Measurements from ENCODE around the gene CALHM4.

CALHM4 gene

GRCh38 chr6:116575227-116575626, 21.7 kb downstream of the CALHM4 start:
- Histone ChIP-seq H2AFZ (ENCODE audit: low read depth, low read length, severe bottlenecking) (no peak overlapping the region), H4K20me1 (ENCODE audit: low read depth, low read length) (no peaks in the 10 kb centered on the region), H3K36me3 (ENCODE audit: low read length) (peaks cover 4% of the 10 kb centered on the region; the same call in 1 of the 2 replicates), H3K4me3 (ENCODE audit: insufficient read depth, low read length, poor library complexity, severe bottlenecking) (no peak overlapping the region), H3K9ac (ENCODE audit: low read length) (no peak overlapping the region), H3K9me3 (ENCODE audit: insufficient read depth, low read length) (no peaks in the 10 kb centered on the region), H3F3A (ENCODE audit: insufficient read depth) (peaks cover 8% of the 10 kb centered on the region), H3K4me2 (ENCODE audit: low read depth, low read length, poor library complexity, severe bottlenecking) (no peak overlapping the region), H3K27ac (ENCODE audit: low read depth, low read length) (no peak overlapping the region), H3K27me3 (ENCODE audit: low read length) (no peaks in the 10 kb centered on the region), H3K79me2 (ENCODE audit: insufficient read depth, low read length) (peaks cover 67% of the 10 kb centered on the region), H3K9me2 (replicated peaks; ENCODE audit: insufficient read depth, low read length) (no peaks in the 10 kb centered on the region)
- TF ChIP-seq EZH2phosphoT487 (conservative IDR thresholded peaks at IDR 0.05; ENCODE audit: low read length) = no peak
- TF ChIP-seq CTCF (IDR thresholded peaks at IDR 0.05; ENCODE audit: insufficient read depth, low read length, poor library complexity, severe bottlenecking) = no peak

- no peaks in the 10 kb centered on the region for H3K9me2 ChIP-seq (replicated peaks; ENCODE audit: insufficient read depth, low read length)
- no peaks in the 10 kb centered on the region for H4K20me1 ChIP-seq (ENCODE audit: low read depth, low read length)
- no peak overlapping the region for H2AFZ ChIP-seq (ENCODE audit: low read depth, low read length, severe bottlenecking)
- no peak overlapping the region for H3K27ac ChIP-seq (ENCODE audit: low read depth, low read length)
- H3K27me3 ChIP-seq (ENCODE audit: low read length) = no peaks in the 10 kb centered on the region
- H3K4me2 ChIP-seq (ENCODE audit: low read depth, low read length, poor library complexity, severe bottlenecking) = no peak overlapping the region
- no peak overlapping the region for H3K4me3 ChIP-seq (ENCODE audit: insufficient read depth, low read length, poor library complexity, severe bottlenecking)
- H3K9me3 ChIP-seq (ENCODE audit: insufficient read depth, low read length) = no peaks in the 10 kb centered on the region
- peaks cover 16% of the 10 kb centered on the region; the same call in 1 of the 2 replicates for H3K36me3 ChIP-seq (ENCODE audit: low read length)
- peaks cover 6% of the 10 kb centered on the region; the same call in 1 of the 2 replicates for H3F3A ChIP-seq (ENCODE audit: insufficient read depth)
- H3K9ac ChIP-seq (ENCODE audit: low read length) = no peak overlapping the region
- H3K79me2 ChIP-seq (ENCODE audit: insufficient read depth, low read length) = peaks cover 56% of the 10 kb centered on the region
- no peak for TF ChIP-seq CTCF (IDR thresholded peaks at IDR 0.05; ENCODE audit: insufficient read depth, low read length, poor library complexity, severe bottlenecking)
- no peak for TF ChIP-seq EZH2phosphoT487 (conservative IDR thresholded peaks at IDR 0.05; ENCODE audit: low read length)
Observed at GRCh38 chr6:116577486-116577885, 23.9 kb downstream of the CALHM4 start.

GRCh38 chr6:116578335-116578734, 24.8 kb downstream of the CALHM4 start:
- no peak overlapping the region for H3K4me2 ChIP-seq (ENCODE audit: low read depth, low read length, poor library complexity, severe bottlenecking)
- peaks cover 6% of the 10 kb centered on the region; the same call in 1 of the 2 replicates for H3F3A ChIP-seq (ENCODE audit: insufficient read depth)
- TF ChIP-seq EZH2phosphoT487 (conservative IDR thresholded peaks at IDR 0.05; ENCODE audit: low read length) (no peak), CTCF (IDR thresholded peaks at IDR 0.05; ENCODE audit: insufficient read depth, low read length, poor library complexity, severe bottlenecking) (no peak)
- peaks cover 48% of the 10 kb centered on the region for H3K79me2 ChIP-seq (ENCODE audit: insufficient read depth, low read length)
- H3K27ac ChIP-seq (ENCODE audit: low read depth, low read length) = no peak overlapping the region
- no peak overlapping the region for H3K9ac ChIP-seq (ENCODE audit: low read length)
- H3K9me2 ChIP-seq (replicated peaks; ENCODE audit: insufficient read depth, low read length) = no peaks in the 10 kb centered on the region
- no peaks in the 10 kb centered on the region for H4K20me1 ChIP-seq (ENCODE audit: low read depth, low read length)
- no peaks in the 10 kb centered on the region for H3K9me3 ChIP-seq (ENCODE audit: insufficient read depth, low read length)
- no peak overlapping the region for H2AFZ ChIP-seq (ENCODE audit: low read depth, low read length, severe bottlenecking)
- H3K36me3 ChIP-seq (ENCODE audit: low read length) = peaks cover 22% of the 10 kb centered on the region
- H3K27me3 ChIP-seq (ENCODE audit: low read length) = no peaks in the 10 kb centered on the region
- no peak overlapping the region for H3K4me3 ChIP-seq (ENCODE audit: insufficient read depth, low read length, poor library complexity, severe bottlenecking)

Data from SU-DHL-6 (cell line).